GM10266 (cell line): ENCODE measurements around the gene JAZF1.

ENCODE experiments used
- DNase-seq: peaks from one replicate; pipeline ENCODE4 v3.0.0; 2012; ENCODE audit errors: extremely low spot score
- TF ChIP-seq, protein P1 (sequence below): IDR thresholded peaks from 2 replicates; pipeline ENCODE4 v1.5.1; 2012; ENCODE audit warnings: mild to moderate bottlenecking, low read depth; ENCODE audit not compliant: control insufficient read depth, insufficient read depth; ENCODE audit errors: missing control alignments

Gene JAZF1

DNA sequence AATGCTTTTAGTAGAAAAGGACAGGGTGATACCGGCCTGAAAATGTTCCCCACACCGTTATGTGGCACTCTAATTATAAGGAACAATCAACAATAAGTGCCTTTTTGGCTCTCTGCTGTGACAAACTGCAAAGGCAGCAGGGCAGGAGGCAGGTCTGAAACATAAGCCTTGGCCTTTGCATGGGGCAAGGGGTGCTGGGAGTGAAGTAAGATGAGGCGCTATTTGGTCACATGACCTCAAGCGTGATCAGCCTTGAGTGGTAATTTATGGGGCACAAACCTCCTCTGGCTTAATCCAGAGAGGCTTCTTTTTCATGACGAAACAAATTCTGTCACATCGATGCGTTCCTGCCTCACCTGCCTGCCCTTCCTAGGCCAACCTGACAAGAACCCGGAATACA lies 237.9 kb downstream of the JAZF1 start:
- DNase-seq, result no peak
- TF ChIP-seq, protein P1, sequence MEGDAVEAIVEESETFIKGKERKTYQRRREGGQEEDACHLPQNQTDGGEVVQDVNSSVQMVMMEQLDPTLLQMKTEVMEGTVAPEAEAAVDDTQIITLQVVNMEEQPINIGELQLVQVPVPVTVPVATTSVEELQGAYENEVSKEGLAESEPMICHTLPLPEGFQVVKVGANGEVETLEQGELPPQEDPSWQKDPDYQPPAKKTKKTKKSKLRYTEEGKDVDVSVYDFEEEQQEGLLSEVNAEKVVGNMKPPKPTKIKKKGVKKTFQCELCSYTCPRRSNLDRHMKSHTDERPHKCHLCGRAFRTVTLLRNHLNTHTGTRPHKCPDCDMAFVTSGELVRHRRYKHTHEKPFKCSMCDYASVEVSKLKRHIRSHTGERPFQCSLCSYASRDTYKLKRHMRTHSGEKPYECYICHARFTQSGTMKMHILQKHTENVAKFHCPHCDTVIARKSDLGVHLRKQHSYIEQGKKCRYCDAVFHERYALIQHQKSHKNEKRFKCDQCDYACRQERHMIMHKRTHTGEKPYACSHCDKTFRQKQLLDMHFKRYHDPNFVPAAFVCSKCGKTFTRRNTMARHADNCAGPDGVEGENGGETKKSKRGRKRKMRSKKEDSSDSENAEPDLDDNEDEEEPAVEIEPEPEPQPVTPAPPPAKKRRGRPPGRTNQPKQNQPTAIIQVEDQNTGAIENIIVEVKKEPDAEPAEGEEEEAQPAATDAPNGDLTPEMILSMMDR, result no peak

DNA sequence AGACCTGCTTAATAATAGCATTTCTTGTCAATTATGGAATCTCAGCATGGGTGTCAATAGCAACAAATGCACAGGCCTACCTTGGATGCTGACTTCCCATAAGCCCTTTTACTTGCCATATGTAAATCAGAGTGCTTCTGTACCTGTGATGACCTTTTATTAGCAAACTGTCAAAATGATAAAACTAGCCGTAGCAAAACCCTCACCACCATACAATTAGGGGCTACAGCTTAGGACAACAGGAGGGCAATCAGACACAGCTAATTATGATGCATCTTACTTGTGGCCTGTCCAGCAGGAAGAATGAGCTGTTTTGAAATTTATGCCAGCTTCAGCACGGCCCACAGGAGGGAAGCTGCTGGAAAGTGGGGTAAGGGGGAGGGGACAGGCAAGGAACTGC lies 239.1 kb downstream of the JAZF1 start:
- TF ChIP-seq, protein P1, result no peak
- DNase-seq, result no peak

DNA sequence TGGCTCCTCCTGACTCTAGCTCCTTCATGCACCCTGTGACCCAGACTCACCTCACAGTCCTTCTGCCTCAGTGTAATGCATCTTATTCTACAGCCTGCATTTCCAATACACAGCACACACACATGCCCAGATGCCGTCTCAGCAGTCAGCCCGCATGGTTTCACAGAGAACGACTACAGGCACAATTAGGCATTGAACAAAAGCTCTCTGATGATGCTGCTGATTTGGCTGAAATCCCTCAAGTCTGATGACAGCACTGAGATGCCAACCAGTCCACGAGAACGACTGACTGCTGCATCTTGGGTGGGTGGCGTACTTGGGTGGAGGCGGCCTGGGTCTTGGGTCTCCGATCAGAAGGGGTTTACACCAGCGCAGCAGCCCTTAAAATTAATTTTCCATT lies 240.3 kb downstream of the JAZF1 start:
- DNase-seq, result no peak
- TF ChIP-seq, protein P1, result no peak

DNA sequence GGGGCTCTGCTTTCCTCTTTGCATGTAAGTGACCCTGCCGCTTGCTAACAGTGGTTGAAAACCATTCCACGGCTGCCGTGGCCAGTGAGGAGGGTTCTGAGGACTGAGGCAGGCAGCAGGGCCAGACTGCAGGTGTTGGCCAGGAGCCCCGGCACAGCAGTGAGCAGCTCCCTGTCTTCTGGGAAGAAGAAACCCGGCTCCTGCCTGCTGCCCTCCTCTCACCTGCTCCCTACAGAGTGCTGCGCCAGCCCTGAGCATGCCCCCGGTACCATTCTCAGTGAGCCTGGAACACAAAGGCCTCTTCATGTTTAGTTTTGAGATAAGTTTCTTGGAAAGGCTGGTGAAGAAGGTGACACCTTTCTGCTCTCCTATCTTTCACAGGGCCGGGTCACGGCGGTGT lies 240.7 kb downstream of the JAZF1 start:
- TF ChIP-seq, protein P1, result no peak
- DNase-seq, result no peak

DNA sequence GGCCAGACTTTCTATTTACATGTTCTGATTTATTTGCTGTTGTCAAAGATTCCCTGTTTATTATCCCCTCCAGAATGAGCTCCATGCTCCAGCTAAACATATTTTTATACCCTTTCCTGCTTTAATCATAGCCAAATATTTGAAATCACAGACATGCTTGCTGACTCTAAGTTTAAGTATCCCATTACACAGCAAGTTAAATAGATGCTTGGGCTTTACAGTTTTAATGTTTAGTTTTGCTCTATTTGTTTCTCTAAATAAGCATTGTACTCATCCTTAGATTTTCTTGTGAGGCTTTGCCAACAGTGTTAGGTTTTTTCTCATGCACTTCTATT lies 243.9 kb downstream of the JAZF1 start:
- DNase-seq, result no peak
- TF ChIP-seq, protein P1, result no peak

DNA sequence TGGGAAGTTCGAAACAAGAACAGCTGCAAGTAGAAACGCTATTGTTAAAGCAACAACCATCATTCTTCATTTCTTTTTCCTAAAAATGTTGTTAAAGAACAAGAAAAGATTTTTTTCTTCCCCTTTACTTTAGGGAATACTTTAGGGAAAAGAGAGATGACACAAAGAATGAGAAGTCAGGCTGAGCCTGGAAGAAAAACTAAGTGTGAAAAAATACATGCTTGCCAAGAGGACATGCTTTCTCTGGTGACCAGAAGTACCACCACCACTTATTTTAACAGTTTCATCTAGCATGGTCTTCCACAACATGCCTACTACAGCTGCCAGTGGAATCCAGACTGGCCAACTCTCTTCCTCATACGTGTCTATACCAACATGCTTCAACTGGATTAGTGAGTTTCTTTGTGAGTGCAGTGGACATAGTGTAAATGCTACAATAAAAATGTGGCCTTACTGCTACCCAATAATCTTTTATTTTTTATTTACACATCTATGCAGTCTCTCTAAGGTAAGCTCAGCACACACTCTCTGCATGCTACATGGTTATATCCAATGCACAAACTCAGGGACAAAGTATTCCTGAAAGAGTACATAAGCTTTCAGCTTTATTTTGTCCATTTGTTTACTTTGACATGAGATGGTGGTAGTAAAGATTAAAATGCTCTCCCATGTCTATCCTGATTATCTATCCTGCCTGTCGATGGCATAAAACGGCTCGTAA lies 244.4 kb downstream of the JAZF1 start:
- TF ChIP-seq, protein P1, result no peak
- DNase-seq, result no peak

DNA sequence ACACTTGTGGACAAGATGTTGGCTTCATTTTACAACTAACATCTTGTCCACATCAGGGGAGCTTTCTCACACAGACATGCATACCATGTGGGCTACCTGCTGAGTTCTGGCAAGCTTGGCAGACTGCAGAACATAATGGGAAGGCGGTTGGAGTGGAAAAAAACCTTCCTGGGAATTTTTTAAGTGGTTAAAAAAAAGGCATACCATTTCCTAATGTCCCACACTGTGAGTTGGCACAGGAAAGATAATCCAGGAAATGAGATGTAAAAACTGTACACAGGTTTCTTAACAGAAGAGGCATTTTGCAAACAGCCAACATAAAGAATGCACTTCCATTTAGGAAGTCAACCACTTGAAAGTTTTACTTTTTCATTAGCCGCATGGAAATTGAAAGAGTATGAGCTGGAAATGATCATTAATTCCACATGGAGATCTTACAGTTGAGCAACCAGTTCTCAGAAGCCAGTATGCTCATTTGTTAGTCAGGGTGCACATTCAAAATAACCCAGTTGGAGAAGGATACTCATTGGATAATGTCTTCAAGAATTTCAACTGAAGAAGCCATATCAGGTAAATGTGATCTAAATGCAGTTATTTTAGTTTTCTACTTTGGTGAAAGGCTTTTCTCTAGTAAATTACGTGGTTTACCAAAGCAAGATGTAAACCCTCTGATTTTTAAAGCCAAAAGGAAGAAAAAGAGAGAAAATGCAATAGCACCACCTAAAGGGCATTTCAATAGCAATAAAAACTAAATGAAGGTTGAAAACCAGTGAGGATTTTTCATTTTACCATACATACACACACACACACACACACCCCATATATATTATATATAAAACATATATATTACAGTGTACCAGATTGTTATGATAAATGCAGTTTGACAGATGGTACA lies 246.7 kb downstream of the JAZF1 start:
- TF ChIP-seq, protein P1, result peak; percentile 35
- no peak for DNase-seq
